ENCODE results near the gene GPX2.

The GPX2 gene

GRCh38 chr14:64940336-64940910, 2.1 kb downstream of the GPX2 start:
- no peak for DNase-seq (ENCODE audit: low read depth in 1 of 2, low spot score in 1 of 2)

GRCh38 chr14:64939817-64940190, 2.7 kb downstream of the GPX2 start:
- no peak for DNase-seq (ENCODE audit: low read depth in 1 of 2, low spot score in 1 of 2)

GRCh38 chr14:64938972-64939816, 3.4 kb downstream of the GPX2 start:
- DNase-seq (ENCODE audit: low read depth in 1 of 2, low spot score in 1 of 2) = no peak

- no peak for DNase-seq (ENCODE audit: low read depth in 1 of 2, low spot score in 1 of 2)
Measured at GRCh38 chr14:64937821-64938193, 4.7 kb downstream of the GPX2 start.

GRCh38 chr14:64937171-64937820, 5.2 kb downstream of the GPX2 start:
- no peak for DNase-seq (ENCODE audit: low read depth in 1 of 2, low spot score in 1 of 2)

GRCh38 chr14:64935508-64935907, 7.0 kb downstream of the GPX2 start:
- no peak for DNase-seq (ENCODE audit: low read depth in 1 of 2, low spot score in 1 of 2)

- DNase-seq (ENCODE audit: low read depth in 1 of 2, low spot score in 1 of 2) = no peak
Measured at GRCh38 chr14:64934338-64934929, 8.1 kb downstream of the GPX2 start.

GRCh38 chr14:64932231-64932630, 10.3 kb downstream of the GPX2 start:
- no peak for DNase-seq (ENCODE audit: low read depth in 1 of 2, low spot score in 1 of 2)

GRCh38 chr14:64931123-64931522, 11.4 kb downstream of the GPX2 start:
- no peak for DNase-seq (ENCODE audit: low read depth in 1 of 2, low spot score in 1 of 2)

- DNase-seq (ENCODE audit: low read depth in 1 of 2, low spot score in 1 of 2) = no peak
Measured at GRCh38 chr14:64930085-64930843, 12.3 kb downstream of the GPX2 start.

GRCh38 chr14:64929014-64929359, 13.6 kb downstream of the GPX2 start:
- DNase-seq (ENCODE audit: low read depth in 1 of 2, low spot score in 1 of 2) = no peak

GRCh38 chr14:64928239-64929013, 14.1 kb downstream of the GPX2 start:
- no peak for DNase-seq (ENCODE audit: low read depth in 1 of 2, low spot score in 1 of 2)

- DNase-seq (ENCODE audit: low read depth in 1 of 2, low spot score in 1 of 2) = no peak
Measured at GRCh38 chr14:64927031-64927430, 15.5 kb downstream of the GPX2 start.

GRCh38 chr14:64926398-64926995, 16.0 kb downstream of the GPX2 start:
- DNase-seq (ENCODE audit: low read depth in 1 of 2, low spot score in 1 of 2) = no peak

- DNase-seq (ENCODE audit: low read depth in 1 of 2, low spot score in 1 of 2) = no peak
Measured at GRCh38 chr14:64923015-64923414, 19.5 kb downstream of the GPX2 start.

GRCh38 chr14:64920465-64920864, 22.1 kb downstream of the GPX2 start:
- no peak for DNase-seq (ENCODE audit: low read depth in 1 of 2, low spot score in 1 of 2)

GRCh38 chr14:64919618-64920017, 22.9 kb downstream of the GPX2 start:
- DNase-seq (ENCODE audit: low read depth in 1 of 2, low spot score in 1 of 2) = no peak

GRCh38 chr14:64919215-64919614, 23.3 kb downstream of the GPX2 start:
- no peak for DNase-seq (ENCODE audit: low read depth in 1 of 2, low spot score in 1 of 2)

- DNase-seq (ENCODE audit: low read depth in 1 of 2, low spot score in 1 of 2) = no peak
Measured at GRCh38 chr14:64918216-64918615, 24.3 kb downstream of the GPX2 start.

GRCh38 chr14:64915797-64916196, 26.7 kb downstream of the GPX2 start:
- DNase-seq (ENCODE audit: low read depth in 1 of 2, low spot score in 1 of 2) = no peak

Measured in activated CD4-positive, alpha-beta T cell treated with anti-CD3 and anti-CD28 coated beads, Interleukin-2, amount 50 U/mL, for 24 hours (primary cell).